Endothelial cell of umbilical vein (primary cell): Measurements from ENCODE around the gene POU3F1. TPM values are rescaled to one million over a fixed set of nuclear protein-coding genes. Genes with fewer than 3 reads are reported as not detected.

Source experiments
- BruUV-seq: library from RNA; stranded (reverse); fragments of 400-500 nt; replicated peaks from 2 replicates; lab custom pipeline; 2021; lab: Mats Ljungman, UMichigan
- CTCF ChIA-PET: fragments of 300-600, 350-600 bp; sonication (Branson Sonifier 250); formaldehyde crosslinking; loops from one replicate; lab custom pipeline; 2021; ENCODE audit warnings: antibody characterized with exemption, inconsistent platforms; lab: Charles Lee
- POLR2A ChIA-PET: fragments of 300-600, 350-600 bp; sonication (Branson Sonifier 250); formaldehyde crosslinking; loops from one replicate; lab custom pipeline; 2021; ENCODE audit warnings: antibody characterized with exemption, inconsistent platforms; lab: Charles Lee
- DNase-seq: peaks from one replicate; pipeline ENCODE4 v3.0.0-alpha.2; 2011; ENCODE audit warnings: low read depth, low spot score
- FAIRE-seq: peaks from 2 replicates; lab custom pipeline; 2011; peaks lifted over from hg19 to GRCh38; lab: Jason Lieb, UNC
- H2AFZ ChIP-seq: 2 replicates; pipeline ENCODE4 v1.6.0; 2012; ENCODE audit warnings: low read depth, low read length, control low read depth, inconsistent platforms
- H3K27ac ChIP-seq: 2 replicates; pipeline ENCODE4 v1.5.1; 2011; ENCODE audit warnings: low read depth, mild to moderate bottlenecking, control low read depth, low read length, moderate library complexity; ENCODE audit not compliant: insufficient read depth
- H3K27me3 ChIP-seq, 2 experiments: 2 replicates each; pipeline versions ENCODE4 v1.6.0 to v1.6.1; 2011; ENCODE audit warnings: low read length in 2 of 2, mixed read lengths in 1 of 2; ENCODE audit not compliant: control insufficient read depth in 2 of 2, insufficient read depth in 2 of 2
- H3K36me3 ChIP-seq, 2 experiments: 2 replicates in 1 of 2; 3 replicates in 1 of 2; pipeline ENCODE4 v1.5.1; 2011; ENCODE audit warnings: low read length in 2 of 2, mild to moderate bottlenecking in 1 of 2, moderate library complexity in 1 of 2; ENCODE audit not compliant: control insufficient read depth in 2 of 2, insufficient read depth in 2 of 2; ENCODE audit errors: extremely low read depth in 1 of 2
- H3K4me1 ChIP-seq: 3 replicates; pipeline ENCODE4 v1.5.1; 2011; ENCODE audit warnings: mild to moderate bottlenecking, low read length; ENCODE audit not compliant: control insufficient read depth, insufficient read depth; ENCODE audit errors: extremely low read depth
- H3K4me2 ChIP-seq: 2 replicates; pipeline ENCODE4 v1.6.1; 2011; ENCODE audit warnings: low read length, control low read depth, mixed read lengths; ENCODE audit not compliant: insufficient read depth
- H3K4me3 ChIP-seq, 3 experiments: fragments of 200-600 bp in 1 of 3; sonication (generic), shearing (Covaris generic) in 1 of 3; replicated peaks in 1 of 3; 2 replicates each; pipeline ENCODE4 v1.5.1; 2011 to 2016; ENCODE audit warnings: control low read depth in 3 of 3, low read length in 3 of 3, mild to moderate bottlenecking in 2 of 3, inconsistent platforms in 1 of 3, low read depth in 1 of 3, moderate library complexity in 1 of 3; ENCODE audit not compliant: insufficient read depth in 1 of 3
- H3K79me2 ChIP-seq: 2 replicates; pipeline ENCODE4 v1.6.0; 2012; ENCODE audit warnings: low read length, inconsistent platforms; ENCODE audit not compliant: control insufficient read depth, insufficient read depth
- H3K9ac ChIP-seq: replicated peaks from 2 replicates; pipeline ENCODE3; 2011; ENCODE audit warnings: low read length, control low read depth; ENCODE audit not compliant: insufficient read depth; ENCODE audit errors: extremely low read depth
- H3K9me1 ChIP-seq: replicated peaks from 3 replicates; pipeline ENCODE4 v1.6.0; 2011; ENCODE audit warnings: mild to moderate bottlenecking, low read length; ENCODE audit not compliant: control insufficient read depth, insufficient read depth; ENCODE audit errors: extremely low read depth
- H3K9me3 ChIP-seq: replicated peaks from 2 replicates; pipeline ENCODE4 v1.5.1; 2012; ENCODE audit warnings: low read length, inconsistent platforms; ENCODE audit not compliant: control insufficient read depth, insufficient read depth
- H4K20me1 ChIP-seq: replicated peaks from 2 replicates; pipeline ENCODE3; 2011; ENCODE audit warnings: mild to moderate bottlenecking, low read length; ENCODE audit not compliant: control insufficient read depth, insufficient read depth; ENCODE audit errors: extremely low read depth
- EZH2 ChIP-seq: IDR thresholded peaks from 2 replicates; pipeline ENCODE4 v1.6.1; 2012; ENCODE audit warnings: borderline replicate concordance, low read depth, mild to moderate bottlenecking, moderate library complexity, low read length, inconsistent platforms; ENCODE audit not compliant: severe bottlenecking
- FOS ChIP-seq: IDR thresholded peaks from 2 replicates; pipeline ENCODE4 v1.6.1; 2011; ENCODE audit warnings: mild to moderate bottlenecking, low read length, moderate library complexity, borderline replicate concordance; ENCODE audit not compliant: insufficient read depth
- GATA2 ChIP-seq: IDR thresholded peaks from 2 replicates; pipeline ENCODE4 v1.7.0; 2011; ENCODE audit warnings: low read depth, mild to moderate bottlenecking, moderate library complexity, mixed read lengths, low read length; ENCODE audit not compliant: insufficient read length, insufficient read depth
- JUN ChIP-seq: IDR thresholded peaks from 2 replicates; pipeline ENCODE4 v1.6.1; 2011; ENCODE audit warnings: borderline replicate concordance, low read depth; ENCODE audit not compliant: insufficient read length, insufficient read depth
- MAX ChIP-seq: IDR thresholded peaks from 2 replicates; pipeline ENCODE4 v1.6.1; 2011; ENCODE audit not compliant: insufficient read depth, insufficient read length
- MYC ChIP-seq: IDR thresholded peaks from one replicate; pipeline ENCODE4 v1.6.1; 2011; ENCODE audit warnings: mild to moderate bottlenecking, low read depth, low read length
- POLR2A ChIP-seq: IDR thresholded peaks from 2 replicates; pipeline ENCODE4 v1.6.1; 2012; ENCODE audit warnings: low read depth, mild to moderate bottlenecking, control low read depth, low read length
- POLR2AphosphoS5 ChIP-seq: IDR thresholded peaks from 2 replicates; pipeline ENCODE4 v1.6.1; 2012; ENCODE audit warnings: low read depth, mild to moderate bottlenecking, control low read depth, low read length, moderate library complexity; ENCODE audit not compliant: insufficient read depth
- dilution Hi-C: fragments of 300-500 bp; cut with MboI; formaldehyde crosslinking; loops from one replicate; pipeline ENCODE4 v1.15.0; 2019; ENCODE audit warnings: low sequenced_read_pairs; ENCODE audit not compliant: extremely low pct_ligation_motif_present
- intact Hi-C: fragments of 100-400 bp; cut with micrococcal nuclease; formaldehyde crosslinking; loops from one replicate; pipeline ENCODE4 v1.10.0; 2022
- polyA plus RNA-seq, 4 experiments: library from polyadenylated mRNA; depleted of rRNA in 3 of 4; stranded (reverse) in 3 of 4; unstranded in 1 of 4; fragments of >200 nt; gene quantifications; 2 replicates each; pipeline versions ENCODE4 v1.2.1 to v1.2.3, GENCODE V29; 2011 to 2012; ENCODE audit warnings: missing spikeins in 1 of 4
- total RNA-seq: library from RNA; stranded (reverse); gene quantifications from 2 replicates; pipeline ENCODE4 v1.2.3, GENCODE V29; 2021
- TF ChIP-seq, protein P1 (sequence below), 2 donors: IDR thresholded peaks; 1 replicate in 1 of 2; 2 replicates in 1 of 2; pipeline ENCODE4 v1.5.1; 2011; ENCODE audit warnings: low read length in 2 of 2, mild to moderate bottlenecking in 2 of 2, moderate library complexity in 2 of 2, control low read depth in 1 of 2, inconsistent platforms in 1 of 2, low read depth in 1 of 2; ENCODE audit not compliant: insufficient read depth in 1 of 2; ENCODE audit errors: extremely low read depth in 1 of 2

POU3F1 gene
- total and polyA plus RNA-seq, 2 donors (not counting 3 experiments of a cell fraction or from before 2014, with no cell fraction given): not detected

GRCh38 chr1:38038861-38039260, 7.7 kb downstream of the POU3F1 start:
- H3K9ac ChIP-seq: no peak overlapping the region
- peaks cover 27 to 32% of the 10 kb centered on the region in 2 experiments for H3K27me3 ChIP-seq
- intact Hi-C loops (no loop called here), dilution Hi-C loops (no loop called here)
- no TSS peak for BruUV-seq
- no peak overlapping the region for H3K4me2 ChIP-seq
- DNase-seq: no peak
- no peaks in the 10 kb centered on the region for H4K20me1 ChIP-seq
- H3K9me3 ChIP-seq: no peaks in the 10 kb centered on the region
- no peak overlapping the region for H3K4me3 ChIP-seq
- no peaks in the 10 kb centered on the region for H3K36me3 ChIP-seq
- H3K4me1 ChIP-seq: no peaks in the 10 kb centered on the region
- ChIA-PET POLR2A (no interaction called here), CTCF (interaction anchor here (0.9 to 3.4 kb wide), 4 partner anchors 11 to 796 kb away, joined by 3 to 20 read pairs (median 10); no protein-coding TSS in a partner anchor)
- no peak overlapping the region for H2AFZ ChIP-seq
- no peak for FAIRE-seq
- no peaks in the 10 kb centered on the region for H3K9me1 ChIP-seq
- no peak overlapping the region for H3K27ac ChIP-seq
- TF ChIP-seq, protein P1, sequence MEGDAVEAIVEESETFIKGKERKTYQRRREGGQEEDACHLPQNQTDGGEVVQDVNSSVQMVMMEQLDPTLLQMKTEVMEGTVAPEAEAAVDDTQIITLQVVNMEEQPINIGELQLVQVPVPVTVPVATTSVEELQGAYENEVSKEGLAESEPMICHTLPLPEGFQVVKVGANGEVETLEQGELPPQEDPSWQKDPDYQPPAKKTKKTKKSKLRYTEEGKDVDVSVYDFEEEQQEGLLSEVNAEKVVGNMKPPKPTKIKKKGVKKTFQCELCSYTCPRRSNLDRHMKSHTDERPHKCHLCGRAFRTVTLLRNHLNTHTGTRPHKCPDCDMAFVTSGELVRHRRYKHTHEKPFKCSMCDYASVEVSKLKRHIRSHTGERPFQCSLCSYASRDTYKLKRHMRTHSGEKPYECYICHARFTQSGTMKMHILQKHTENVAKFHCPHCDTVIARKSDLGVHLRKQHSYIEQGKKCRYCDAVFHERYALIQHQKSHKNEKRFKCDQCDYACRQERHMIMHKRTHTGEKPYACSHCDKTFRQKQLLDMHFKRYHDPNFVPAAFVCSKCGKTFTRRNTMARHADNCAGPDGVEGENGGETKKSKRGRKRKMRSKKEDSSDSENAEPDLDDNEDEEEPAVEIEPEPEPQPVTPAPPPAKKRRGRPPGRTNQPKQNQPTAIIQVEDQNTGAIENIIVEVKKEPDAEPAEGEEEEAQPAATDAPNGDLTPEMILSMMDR (IDR thresholded peaks at IDR 0.05; ENCODE audit: extremely low read depth in 1 of 2, insufficient read depth in 1 of 2, low read depth in 1 of 2, low read length in 2 of 2): no peak
- TF ChIP-seq MAX (no peak), MYC (no peak), JUN (no peak), POLR2A (no peak), EZH2 (no peak), POLR2AphosphoS5 (no peak), GATA2 (no peak), FOS (no peak)
- no peaks in the 10 kb centered on the region for H3K79me2 ChIP-seq
